IPS DF 4.7 (cell line): Measurements from ENCODE around the gene S100Z.
A peak's percentile ranks its signal among the peaks of the same experiment; 100 is the strongest.
"Not testable (repeated sequence)": the region's sequence is repeated elsewhere in the genome, so short reads cannot be mapped to it uniquely, and the experiment has no call there.

Source experiments
- DNase-seq: peaks from one replicate; pipeline ENCODE4 v3.0.0-alpha.2; 2013; ENCODE audit warnings: low spot score; ENCODE audit errors: extremely low read depth

The S100Z gene

GRCh38 chr5:76849419-76850291 lies at the start of gene S100Z:
S100Z (plus strand) TSS chr5:76850014; CDS start chr5:76875360, 25,346 bp downstream.
- DNase-seq, result no peak

GRCh38 chr5:76800579-76800978 lies 49.2 kb upstream of the S100Z start:
- no peak for DNase-seq

GRCh38 chr5:76801159-76801802 lies 48.5 kb upstream of the S100Z start:
- no peak for DNase-seq

- DNase-seq, result no peak
Observed at GRCh38 chr5:76801803-76802195, 48.0 kb upstream of the S100Z start.

- no peak for DNase-seq
Observed at GRCh38 chr5:76804266-76804665, 45.5 kb upstream of the S100Z start.

GRCh38 chr5:76805821-76806505 lies 43.9 kb upstream of the S100Z start:
- no peak for DNase-seq

- DNase-seq, result no peak
Observed at GRCh38 chr5:76807296-76807695, 42.5 kb upstream of the S100Z start.

GRCh38 chr5:76808141-76808691 lies 41.6 kb upstream of the S100Z start:
- DNase-seq, result peak; percentile 92

GRCh38 chr5:76809141-76809540 lies 40.7 kb upstream of the S100Z start:
- no peak for DNase-seq

- DNase-seq, result no peak
Observed at GRCh38 chr5:76810236-76810635, 39.6 kb upstream of the S100Z start.

GRCh38 chr5:76811214-76811613 lies 38.6 kb upstream of the S100Z start:
- DNase-seq, result no peak

GRCh38 chr5:76812209-76812608 lies 37.6 kb upstream of the S100Z start:
- DNase-seq, result not testable (repeated sequence)

- no peak for DNase-seq
Observed at GRCh38 chr5:76813982-76814562, 35.7 kb upstream of the S100Z start.

- DNase-seq, result no peak
Observed at GRCh38 chr5:76816110-76816831, 33.5 kb upstream of the S100Z start.

GRCh38 chr5:76818844-76819831 lies 30.7 kb upstream of the S100Z start, which contains the start of gene F2RL1:
F2RL1 (plus strand) TSS chr5:76819030; CDS start chr5:76819183, 153 bp downstream.
- DNase-seq, result peak; percentile 81

GRCh38 chr5:76819851-76820525 lies 29.8 kb upstream of the S100Z start:
- no peak for DNase-seq

GRCh38 chr5:76820526-76820890 lies 29.3 kb upstream of the S100Z start:
- no peak for DNase-seq

GRCh38 chr5:76821136-76821535 lies 28.7 kb upstream of the S100Z start:
- DNase-seq, result no peak
